NCI-H1436 treated with DMSO at 0.1 percent for 48 hours (cell line): ENCODE data around the gene SLC35E2B.
"Not testable (repeated sequence)": the region's sequence is repeated elsewhere in the genome, so short reads cannot be mapped to it uniquely, and the experiment has no call there.

Experiments
- DNase-seq: peaks from one replicate; lab custom pipeline; 2025; lab: John Stamatoyannopoulos, UW

Gene SLC35E2B

DNA sequence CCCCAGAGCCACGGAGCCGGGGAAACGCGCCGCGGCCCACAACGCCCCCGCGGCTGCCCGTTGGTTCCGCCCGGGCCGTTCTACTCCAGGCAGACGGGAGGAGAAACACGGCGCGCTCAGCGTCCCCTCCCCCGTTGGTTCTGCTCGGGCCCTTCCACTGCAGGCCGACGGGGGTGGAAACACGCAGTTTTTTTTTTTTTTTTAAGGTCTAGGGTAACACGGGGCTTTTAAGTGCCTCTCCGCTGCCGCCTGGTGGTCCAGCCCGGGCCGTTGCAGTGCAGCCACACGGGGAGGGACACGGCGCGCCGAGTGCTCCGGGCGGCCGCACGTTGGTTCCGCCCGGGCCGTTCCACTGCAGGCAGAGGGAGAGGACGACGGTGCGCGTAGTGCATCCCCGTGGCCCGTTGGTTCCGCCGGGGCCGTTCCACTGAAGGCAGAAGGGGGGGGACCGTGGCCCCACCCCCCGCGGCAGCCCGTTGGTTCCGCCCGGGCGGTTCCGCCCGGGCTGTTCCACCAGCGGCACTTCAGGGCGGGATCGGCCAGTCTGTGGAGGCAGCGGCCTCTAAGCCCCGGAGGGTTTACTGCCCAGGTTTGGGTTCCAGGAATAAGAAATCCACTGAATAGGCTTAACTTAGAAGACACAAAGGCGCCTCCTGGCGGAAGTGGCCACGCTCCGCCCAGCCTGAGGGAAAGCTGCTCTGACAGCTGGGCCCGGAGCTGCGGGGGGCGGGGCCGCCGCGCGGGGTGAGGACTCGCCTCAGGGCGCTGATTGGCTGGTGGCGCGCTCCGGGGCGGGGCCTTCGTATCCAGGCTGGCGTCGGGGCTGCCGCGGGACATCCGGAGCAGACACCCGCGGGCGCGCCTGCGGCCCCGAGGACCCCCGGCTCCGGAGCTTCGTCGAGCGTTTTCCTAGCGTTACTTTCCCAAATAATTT lies at the start of gene SLC35E2B:
TSS of gene SLC35E2B (minus strand) at position 82 of the 934 bp plus-strand sequence. CDS start 16,096 bp downstream, outside the sequence.
- peak; percentile 52 for DNase-seq

DNA sequence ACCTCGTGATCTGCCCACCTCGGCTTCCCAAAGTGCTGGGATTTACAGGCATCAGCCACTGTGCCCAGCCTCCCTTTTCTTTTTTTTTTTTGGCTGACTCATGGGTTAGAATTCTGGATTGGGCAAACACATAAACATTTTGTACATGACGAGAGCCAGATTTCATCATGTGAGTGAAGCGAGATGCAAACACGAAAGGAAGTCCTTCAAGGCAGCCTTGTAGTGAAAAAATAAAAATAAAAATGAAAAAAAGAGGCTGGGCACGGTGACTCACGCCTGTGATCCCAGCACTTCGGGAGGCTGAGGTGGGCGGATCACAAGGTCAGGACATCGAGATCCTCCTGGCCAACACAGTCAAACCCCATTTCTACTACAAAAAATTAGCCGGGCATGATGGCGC lies 48.4 kb upstream of the SLC35E2B start:
- DNase-seq: not testable (repeated sequence)

DNA sequence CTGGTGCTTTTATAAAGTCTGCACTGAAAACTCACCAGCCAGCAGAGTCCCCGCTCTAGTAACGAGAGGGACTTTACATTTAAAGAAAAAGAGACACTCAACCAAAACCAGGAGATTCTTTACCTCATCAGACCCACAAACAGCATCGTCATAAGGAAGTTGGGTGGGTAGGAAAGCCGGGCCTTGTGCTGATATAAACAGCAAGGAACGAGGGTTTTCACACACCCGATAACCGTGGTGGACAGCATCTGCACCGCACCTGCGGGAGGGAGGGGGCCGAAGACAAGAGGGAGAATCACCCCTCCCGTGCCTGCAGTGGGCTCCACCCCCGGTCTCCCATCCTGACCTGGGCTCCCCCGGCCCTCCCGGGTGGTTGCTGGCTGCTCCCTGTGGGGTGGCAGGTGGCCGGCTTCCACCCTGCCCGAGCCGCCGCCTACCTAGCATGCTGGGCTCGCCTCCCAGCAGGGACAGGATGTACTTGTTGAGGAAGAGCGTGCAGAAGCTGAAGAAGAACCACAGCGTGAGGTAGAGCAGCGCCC lies 46.3 kb upstream of the SLC35E2B start:
- not testable (repeated sequence) for DNase-seq

GRCh38 chr1:1737675-1738590 lies 45.3 kb upstream of the SLC35E2B start:
- not testable (repeated sequence) for DNase-seq

GRCh38 chr1:1732381-1732780 lies 39.8 kb upstream of the SLC35E2B start:
- DNase-seq: no peak

- DNase-seq: no peak
These were observed 38.3 kb upstream of the SLC35E2B start for GRCh38 chr1:1730870-1731269.

DNA sequence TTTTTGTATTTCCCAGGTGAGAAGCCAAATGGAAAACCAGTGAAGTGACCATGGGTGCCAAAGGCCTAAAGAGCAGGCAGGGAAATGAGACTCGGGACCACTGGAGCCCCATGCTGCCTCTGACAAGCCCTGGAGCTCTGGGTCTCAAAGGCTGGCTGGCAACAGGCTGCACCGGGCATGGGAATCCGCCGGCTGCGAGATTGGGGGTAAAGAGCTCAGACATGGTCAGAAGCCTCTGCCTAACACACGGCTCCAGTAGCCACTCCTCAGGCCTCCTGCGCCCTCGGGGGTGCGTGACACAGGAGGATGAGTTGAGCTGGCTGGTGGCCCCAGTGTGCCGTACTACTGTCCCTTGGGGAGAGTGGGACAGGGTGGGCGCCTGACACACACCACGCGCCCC lies 37.6 kb upstream of the SLC35E2B start:
- DNase-seq: not testable (repeated sequence)

DNA sequence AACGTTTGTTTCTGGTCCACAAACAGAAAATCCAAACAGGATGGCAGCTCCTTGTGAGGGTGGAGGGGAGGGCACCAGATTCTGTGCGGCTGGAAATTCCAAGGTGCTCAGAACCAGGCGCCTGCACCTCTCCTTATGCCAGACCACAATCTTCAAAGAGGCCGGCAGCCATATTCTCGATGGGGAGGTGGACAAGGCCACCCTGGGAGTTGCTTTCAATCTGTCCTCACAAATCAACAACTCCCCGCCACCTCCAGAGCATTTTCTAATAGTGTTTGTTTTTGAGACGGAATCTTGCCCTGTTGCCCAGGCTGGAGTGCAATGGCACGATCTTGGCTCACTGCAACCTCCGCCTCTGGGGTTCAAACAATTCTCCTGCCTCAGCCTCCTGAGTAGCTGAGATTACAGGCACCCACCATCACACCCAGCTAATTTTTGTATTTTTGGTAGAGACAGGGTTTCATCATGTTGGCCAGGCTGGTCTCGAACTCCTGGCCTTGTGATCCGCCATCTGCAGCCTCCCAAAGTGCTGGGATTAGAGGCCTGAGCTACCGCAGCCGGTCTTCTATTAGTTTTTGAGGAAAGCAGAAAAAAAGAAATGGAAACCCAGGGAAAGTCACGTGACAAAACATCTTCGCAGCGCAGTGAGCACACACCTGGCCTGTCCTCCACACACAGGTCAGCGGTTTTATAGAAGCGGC lies 36.7 kb upstream of the SLC35E2B start:
- not testable (repeated sequence) for DNase-seq

DNA sequence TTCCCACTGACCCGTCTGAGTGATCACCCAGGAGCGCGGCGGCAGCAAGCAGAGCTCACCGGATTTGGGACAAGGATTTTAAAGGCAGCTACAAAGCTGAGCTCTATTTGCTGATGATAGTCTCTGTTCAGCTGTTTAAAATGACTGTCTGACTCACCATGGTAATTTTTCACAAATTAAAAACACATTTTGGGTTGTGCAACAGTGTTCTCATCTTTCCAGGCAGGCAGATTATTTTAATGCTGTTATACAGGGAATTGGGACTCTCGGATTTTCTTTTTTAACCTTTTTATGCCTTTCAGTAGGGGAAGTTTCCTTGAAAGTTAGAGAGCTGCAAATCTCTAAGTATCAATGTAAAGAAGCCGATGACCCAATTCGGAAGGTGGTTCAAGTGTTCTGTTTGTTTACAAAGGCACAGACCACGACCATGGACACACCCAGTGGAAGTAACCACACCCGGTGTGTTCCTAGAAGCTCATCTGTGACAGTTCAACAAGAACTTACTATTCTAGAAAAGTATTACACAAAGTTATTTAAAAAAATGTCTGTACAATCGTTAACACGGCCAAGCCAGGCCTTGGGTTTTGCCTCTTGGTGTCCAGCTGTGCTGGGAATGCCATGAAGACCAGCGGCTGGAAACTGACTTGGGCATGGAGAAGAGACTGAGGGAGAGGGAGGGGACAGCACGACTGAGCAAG lies 35.9 kb upstream of the SLC35E2B start:
- not testable (repeated sequence) for DNase-seq

- not testable (repeated sequence) for DNase-seq
These were observed 34.6 kb upstream of the SLC35E2B start for GRCh38 chr1:1727131-1727651.

DNA sequence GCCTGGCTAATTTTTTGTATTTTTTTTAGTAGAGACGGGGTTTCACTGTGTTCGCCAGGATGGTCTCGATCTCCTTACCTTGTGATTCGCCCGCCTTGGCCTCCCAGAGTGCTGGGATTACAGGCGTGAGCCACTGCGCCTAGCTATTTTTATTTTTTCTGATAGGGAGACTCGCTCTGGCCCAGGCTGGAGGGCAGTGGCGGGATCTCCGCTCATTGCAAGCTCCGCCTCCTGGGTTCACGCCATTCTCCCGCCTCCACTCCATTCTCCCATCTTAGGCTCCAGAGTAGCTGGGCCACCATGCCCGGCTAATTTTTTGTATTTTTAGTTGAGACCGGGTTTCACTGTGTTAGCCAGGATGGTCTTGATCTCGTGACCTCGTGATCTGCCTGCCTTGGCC lies 33.5 kb upstream of the SLC35E2B start:
- not testable (repeated sequence) for DNase-seq

DNA sequence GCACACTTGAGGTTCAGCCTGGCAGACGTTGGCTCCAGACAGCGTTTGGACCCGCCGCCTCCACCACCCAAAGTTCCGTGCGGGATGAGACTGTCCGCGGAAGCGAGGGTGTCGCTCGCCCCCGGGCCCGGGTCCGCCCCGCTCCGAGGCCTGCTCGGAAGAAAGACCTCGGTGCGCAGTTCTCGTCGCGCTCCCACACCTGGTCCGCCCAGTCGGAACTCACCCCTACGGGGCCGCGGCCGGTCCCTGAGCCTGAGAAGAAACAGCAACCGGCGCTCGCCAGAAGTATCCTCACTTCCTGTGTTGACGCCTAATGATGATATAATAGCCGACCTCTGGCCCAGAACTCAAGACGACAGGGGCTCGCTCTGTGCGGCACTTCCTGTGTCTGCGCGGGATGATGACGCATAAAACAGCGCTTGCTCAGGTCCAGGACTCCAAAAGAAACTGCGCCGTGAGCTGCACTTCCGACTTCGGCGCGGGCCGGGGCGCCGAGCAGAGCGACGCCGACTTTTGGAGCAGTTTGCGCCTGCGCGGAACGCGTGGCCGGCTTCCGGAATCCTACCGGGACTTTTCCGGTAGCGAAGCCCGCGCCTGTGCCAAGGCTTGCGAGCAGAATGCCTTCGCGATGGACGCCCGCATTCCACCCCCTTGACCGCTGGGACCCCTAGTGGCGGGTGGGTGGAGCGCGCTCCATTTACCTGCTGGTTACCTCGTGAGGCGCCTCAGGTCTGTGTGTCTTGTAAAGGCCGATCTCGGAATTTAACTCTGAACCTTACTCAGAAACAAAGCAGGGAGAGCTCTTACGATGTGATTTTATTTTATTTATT lies 31.7 kb upstream of the SLC35E2B start, which contains the start of gene CDK11A:
TSS of gene CDK11A (minus strand) at position 323 of the 830 bp plus-strand sequence. CDS start 1,539 bp downstream, outside the sequence.
- peak; percentile 81 for DNase-seq

DNA sequence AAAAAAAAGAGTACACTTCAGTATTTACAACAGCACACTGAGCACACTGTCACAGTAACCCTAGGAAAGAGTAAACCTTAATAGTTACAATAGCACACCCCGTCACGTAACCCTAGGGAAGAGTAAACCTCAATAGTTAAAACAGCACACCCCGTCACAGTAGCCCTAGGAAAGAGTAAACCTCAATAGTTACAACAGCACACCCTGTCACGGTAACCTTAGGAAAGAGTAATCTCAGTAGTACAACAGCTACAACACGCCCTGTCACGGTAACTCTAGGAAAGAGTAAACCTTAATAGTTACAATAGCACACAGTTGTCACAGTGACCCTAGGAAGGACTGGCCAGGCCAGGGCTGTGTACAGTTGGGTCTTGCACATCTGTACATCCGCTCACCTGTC lies 28.6 kb upstream of the SLC35E2B start:
- DNase-seq: no peak

GRCh38 chr1:1715109-1715883 lies 22.7 kb upstream of the SLC35E2B start:
- not testable (repeated sequence) for DNase-seq

DNA sequence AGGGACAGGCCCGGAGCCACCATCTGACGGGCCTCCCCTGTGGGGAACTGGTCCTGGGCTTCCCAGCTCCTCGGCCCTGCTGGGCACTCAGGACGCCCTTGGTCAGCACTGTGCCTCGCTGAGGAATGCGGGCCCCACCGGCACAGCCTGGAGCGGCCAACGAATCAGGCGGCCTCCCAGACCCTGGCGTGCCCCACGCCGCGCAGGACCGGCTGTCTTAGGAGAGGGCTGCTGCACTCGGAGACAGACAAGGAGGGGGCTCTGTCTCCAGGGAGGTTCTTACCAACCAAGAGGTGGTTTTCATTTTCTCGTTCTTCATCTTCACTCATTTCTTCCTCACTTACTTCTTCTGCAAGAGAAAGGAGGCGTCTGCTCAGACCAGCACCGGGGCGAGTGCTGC lies 15.3 kb upstream of the SLC35E2B start:
- DNase-seq: not testable (repeated sequence)

DNA sequence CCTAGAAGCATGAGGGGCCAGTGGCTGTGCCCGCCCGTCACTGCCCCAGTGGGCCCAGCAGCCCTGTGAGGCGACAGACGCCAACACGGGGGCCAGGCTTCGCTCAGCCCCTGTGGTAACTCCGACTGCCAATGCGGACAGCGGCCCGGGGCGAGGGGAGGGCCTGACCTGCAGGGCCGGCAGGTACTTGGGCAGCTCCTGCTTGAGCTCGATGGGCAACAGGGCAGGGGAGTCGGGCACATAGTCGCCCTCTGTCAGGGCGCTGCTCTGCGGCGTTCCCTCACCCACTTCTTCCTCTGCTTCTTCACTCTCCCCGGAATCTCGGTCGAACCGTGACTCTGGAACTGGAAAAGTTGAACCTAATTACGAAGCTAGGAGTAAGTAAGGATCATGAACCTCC lies 14.6 kb upstream of the SLC35E2B start:
- not testable (repeated sequence) for DNase-seq

DNA sequence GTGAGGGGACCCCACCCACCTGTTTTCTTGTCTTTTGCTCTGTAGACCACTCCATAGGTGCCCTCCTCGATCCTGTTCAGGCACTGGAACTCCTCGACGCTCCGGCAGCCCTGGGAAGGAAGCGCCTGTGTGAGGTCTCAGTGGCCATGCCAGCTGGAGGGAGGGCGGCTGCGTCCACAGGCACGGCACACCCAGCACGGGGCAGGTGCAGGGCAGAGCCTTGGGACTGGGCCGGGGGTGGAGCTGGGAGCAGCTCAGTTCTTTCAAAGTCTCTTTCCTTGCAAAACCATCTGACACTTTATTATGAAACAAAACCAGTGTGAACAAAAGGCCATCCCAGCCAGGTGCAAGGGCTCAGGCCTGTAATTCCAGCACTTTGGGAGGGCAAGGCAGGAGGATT lies 13.0 kb upstream of the SLC35E2B start:
- not testable (repeated sequence) for DNase-seq

DNA sequence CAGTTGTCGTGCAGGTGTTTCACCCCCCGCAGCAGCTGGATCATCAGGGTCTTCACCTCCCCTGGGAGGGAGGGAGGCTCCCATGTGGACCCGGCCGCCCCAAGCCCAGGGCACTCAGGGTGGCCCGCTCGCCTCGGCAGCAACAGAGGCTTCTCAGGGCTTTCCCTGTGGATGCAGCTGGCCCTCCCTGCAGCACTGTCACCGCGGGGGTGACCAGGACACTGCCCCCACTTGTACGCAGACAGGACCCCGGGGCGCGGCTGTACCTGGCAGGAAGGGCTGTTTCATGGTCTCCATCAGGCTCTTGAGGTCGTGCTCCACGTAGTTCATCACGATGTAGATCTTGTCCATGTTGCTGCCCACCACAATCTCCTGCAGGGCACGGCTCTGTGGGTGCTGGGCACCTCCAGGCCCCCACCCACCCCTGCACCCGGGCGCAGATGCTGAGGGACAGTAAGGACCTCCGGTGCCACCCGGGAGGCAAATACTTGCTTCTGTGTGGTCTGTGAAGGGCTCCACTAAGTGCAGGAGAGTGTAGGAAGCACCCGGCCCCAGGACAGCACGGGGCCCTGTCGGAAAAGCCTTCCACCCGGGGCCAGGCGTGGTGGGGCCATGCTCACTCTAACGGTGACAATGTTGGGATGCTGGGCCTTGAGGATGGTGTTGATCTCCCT lies 11.8 kb upstream of the SLC35E2B start:
- not testable (repeated sequence) for DNase-seq
